ENCODE data around the gene CD1E.

DNA sequence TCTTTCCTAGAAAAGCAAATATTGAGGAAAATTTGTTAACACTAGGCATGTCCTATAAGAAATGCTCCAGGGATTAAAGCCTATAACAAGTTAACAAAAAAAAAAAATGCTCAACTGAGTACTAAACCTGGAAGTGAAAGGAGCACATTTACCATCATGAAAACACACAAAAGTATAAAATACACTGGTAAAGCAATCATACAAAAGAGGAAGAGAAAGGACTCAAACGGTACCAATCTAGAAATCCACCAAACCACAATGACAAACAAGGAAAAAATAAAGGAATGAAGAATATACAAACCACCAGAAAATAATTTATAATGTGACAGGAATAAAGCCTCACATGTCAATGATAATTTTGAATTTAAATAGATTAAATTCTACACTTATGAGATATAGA lies 21.2 kb downstream of the CD1E start:
- TF ChIP-seq, protein P1, sequence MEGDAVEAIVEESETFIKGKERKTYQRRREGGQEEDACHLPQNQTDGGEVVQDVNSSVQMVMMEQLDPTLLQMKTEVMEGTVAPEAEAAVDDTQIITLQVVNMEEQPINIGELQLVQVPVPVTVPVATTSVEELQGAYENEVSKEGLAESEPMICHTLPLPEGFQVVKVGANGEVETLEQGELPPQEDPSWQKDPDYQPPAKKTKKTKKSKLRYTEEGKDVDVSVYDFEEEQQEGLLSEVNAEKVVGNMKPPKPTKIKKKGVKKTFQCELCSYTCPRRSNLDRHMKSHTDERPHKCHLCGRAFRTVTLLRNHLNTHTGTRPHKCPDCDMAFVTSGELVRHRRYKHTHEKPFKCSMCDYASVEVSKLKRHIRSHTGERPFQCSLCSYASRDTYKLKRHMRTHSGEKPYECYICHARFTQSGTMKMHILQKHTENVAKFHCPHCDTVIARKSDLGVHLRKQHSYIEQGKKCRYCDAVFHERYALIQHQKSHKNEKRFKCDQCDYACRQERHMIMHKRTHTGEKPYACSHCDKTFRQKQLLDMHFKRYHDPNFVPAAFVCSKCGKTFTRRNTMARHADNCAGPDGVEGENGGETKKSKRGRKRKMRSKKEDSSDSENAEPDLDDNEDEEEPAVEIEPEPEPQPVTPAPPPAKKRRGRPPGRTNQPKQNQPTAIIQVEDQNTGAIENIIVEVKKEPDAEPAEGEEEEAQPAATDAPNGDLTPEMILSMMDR (IDR thresholded peaks at IDR 0.05; ENCODE audit: poor library complexity): no peak
- TF ChIP-seq EZH2 (IDR thresholded peaks at IDR 0.05; ENCODE audit: borderline replicate concordance): no peak

All from hepatocyte (in vitro differentiated cells).